ENCODE measurements around the gene EHBP1. TPM values are rescaled to one million over a fixed set of nuclear protein-coding genes. Genes with fewer than 3 reads are reported as not detected.

Gene EHBP1
- total and polyA plus RNA-seq, 2 donors (not counting 3 experiments of a cell fraction or from before 2014, with no cell fraction given): 8.4 to 34.8 TPM

- DNase-seq (ENCODE audit: low read depth, low spot score): no peak
- no peak overlapping the region for H3K4me2 ChIP-seq (ENCODE audit: insufficient read depth, low read length)
These were observed 291.1 kb downstream of the EHBP1 start for GRCh38 chr2:62996534-62997186.

More at GRCh38 chr2:62996534-62997186, 291.1 kb downstream of the EHBP1 start:
- Histone ChIP-seq H3K9me3 (replicated peaks; ENCODE audit: control insufficient read depth, insufficient read depth, low read length) (no peaks in the 10 kb centered on the region), H3K79me2 (ENCODE audit: control insufficient read depth, insufficient read depth, low read length) (no peaks in the 10 kb centered on the region), H3K4me3 (replicated peaks in 1 of 3; ENCODE audit: insufficient read depth in 1 of 3, low read depth in 1 of 3, low read length in 3 of 3) (no peak overlapping the region), H3K9me1 (replicated peaks; ENCODE audit: control insufficient read depth, extremely low read depth, insufficient read depth, low read length) (no peaks in the 10 kb centered on the region), H3K36me3 (ENCODE audit: control insufficient read depth in 2 of 2, extremely low read depth in 1 of 2, insufficient read depth in 2 of 2, low read length in 2 of 2) (peaks cover 0 to 2% of the 10 kb centered on the region in 2 experiments), H3K27me3 (ENCODE audit: control insufficient read depth in 2 of 2, insufficient read depth in 2 of 2, low read length in 2 of 2) (no peaks in the 10 kb centered on the region), H4K20me1 (replicated peaks; ENCODE audit: control insufficient read depth, extremely low read depth, insufficient read depth, low read length) (no peaks in the 10 kb centered on the region), H3K4me1 (ENCODE audit: control insufficient read depth, extremely low read depth, insufficient read depth, low read length) (peaks cover 8% of the 10 kb centered on the region), H3K27ac (ENCODE audit: insufficient read depth, low read depth, low read length) (no peak overlapping the region), H2AFZ (ENCODE audit: low read depth, low read length) (no peak overlapping the region), H3K9ac (replicated peaks; ENCODE audit: extremely low read depth, insufficient read depth, low read length) (no peak overlapping the region)
- ChIA-PET POLR2A (no interaction called here), CTCF (no interaction called here)
- intact Hi-C loops (cut with micrococcal nuclease): no loop called here
- FAIRE-seq: no peak
- no TSS peak for BruUV-seq (replicated peaks)
- TF ChIP-seq FOS (IDR thresholded peaks at IDR 0.05; ENCODE audit: borderline replicate concordance, insufficient read depth, low read length) (no peak), MAX (IDR thresholded peaks at IDR 0.05; ENCODE audit: insufficient read depth, insufficient read length) (no peak), JUN (IDR thresholded peaks at IDR 0.05; ENCODE audit: borderline replicate concordance, insufficient read depth, insufficient read length, low read depth) (no peak), POLR2A (IDR thresholded peaks at IDR 0.05; ENCODE audit: low read depth, low read length) (no peak), POLR2AphosphoS5 (IDR thresholded peaks at IDR 0.05; ENCODE audit: insufficient read depth, low read depth, low read length) (no peak), CTCF (IDR thresholded peaks at IDR 0.05; ENCODE audit: extremely low read depth in 1 of 2, insufficient read depth in 1 of 2, low read depth in 1 of 2, low read length in 2 of 2) (no peak), MYC (IDR thresholded peaks at IDR 0.05; ENCODE audit: low read depth, low read length) (no peak), EZH2 (IDR thresholded peaks at IDR 0.05; ENCODE audit: borderline replicate concordance, low read depth, low read length, severe bottlenecking) (no peak), GATA2 (IDR thresholded peaks at IDR 0.05; ENCODE audit: insufficient read depth, insufficient read length, low read depth, low read length) (no peak)
- dilution Hi-C loops (cut with MboI; ENCODE audit: extremely low pct_ligation_motif_present, low sequenced_read_pairs): no loop called here
